Calu3 (cell line): ENCODE data around the gene TMCC1. TPM values are rescaled to one million over a fixed set of nuclear protein-coding genes. Genes with fewer than 3 reads are reported as not detected.

Experiments
- BruUV-seq: library from RNA; stranded (reverse); fragments of 400-500 nt; replicated peaks from 2 replicates; lab custom pipeline; 2021; lab: Mats Ljungman, UMichigan
- CTCF ChIA-PET: fragments of 300-600 bp; sonication (Branson Sonifier 250); formaldehyde crosslinking; loops from one replicate; lab custom pipeline; 2022; ENCODE audit warnings: antibody characterized with exemption; lab: Charles Lee
- DNase-seq: peaks from one replicate; pipeline ENCODE4 v3.0.0; 2022
- H3K27ac Mint-ChIP-seq: one replicate; pipeline ENCODE4 v1.8.0; 2022; ENCODE audit warnings: mixed read lengths; ENCODE audit not compliant: unreplicated experiment
- H3K27me3 Mint-ChIP-seq: one replicate; pipeline ENCODE4 v1.8.0; 2022; ENCODE audit warnings: mixed read lengths; ENCODE audit not compliant: unreplicated experiment
- H3K36me3 Mint-ChIP-seq: one replicate; pipeline ENCODE4 v1.8.0; 2022; ENCODE audit warnings: mild to moderate bottlenecking, moderate library complexity, mixed read lengths; ENCODE audit not compliant: insufficient read depth, unreplicated experiment
- H3K4me1 Mint-ChIP-seq: one replicate; pipeline ENCODE4 v1.8.0; 2022; ENCODE audit warnings: mild to moderate bottlenecking, low read depth, mixed read lengths; ENCODE audit not compliant: unreplicated experiment
- H3K4me3 Mint-ChIP-seq: one replicate; pipeline ENCODE4 v1.8.0; 2022; ENCODE audit warnings: mild to moderate bottlenecking, low read depth, moderate library complexity, mixed read lengths; ENCODE audit not compliant: unreplicated experiment
- H3K9me3 Mint-ChIP-seq: one replicate; pipeline ENCODE4 v1.8.0; 2022; ENCODE audit warnings: low read depth, mixed read lengths; ENCODE audit not compliant: unreplicated experiment
- CTCF ChIP-seq: fragments of 200-600 bp; IDR thresholded peaks from one replicate; pipeline ENCODE4 v1.8.0; 2022; ENCODE audit warnings: antibody characterized with exemption; ENCODE audit not compliant: unreplicated experiment
- intact Hi-C: fragments of 100-400 bp; cut with micrococcal nuclease; formaldehyde crosslinking; loops from one replicate; pipeline ENCODE4 v1.10.0; 2022; ENCODE audit not compliant: unreplicated experiment
- total RNA-seq: library from RNA; stranded (reverse); gene quantifications from 2 replicates; pipeline ENCODE4 v1.2.3, GENCODE V29; 2022

Gene TMCC1
- total RNA-seq, 1 experiment from 2014 or later = 57.2 TPM

GRCh38 chr3:129610276-129610675 is 283.2 kb downstream of the TMCC1 start:
- no peak overlapping the region for H3K4me3 Mint-ChIP-seq
- H3K27me3 Mint-ChIP-seq = peaks cover 42% of the 10 kb centered on the region
- BruUV-seq = no TSS peak
- DNase-seq = no peak
- H3K27ac Mint-ChIP-seq = no peak overlapping the region
- CTCF ChIA-PET = no interaction called here
- H3K4me1 Mint-ChIP-seq = peaks cover 53% of the 10 kb centered on the region
- TF ChIP-seq CTCF = no peak
- H3K36me3 Mint-ChIP-seq = peaks cover 24% of the 10 kb centered on the region
- intact Hi-C loops = loop anchor here (5.0 kb wide), 1 partner anchor 118 kb away; no protein-coding TSS in a partner anchor
- H3K9me3 Mint-ChIP-seq = no peaks in the 10 kb centered on the region

- no peak for DNase-seq
- H3K36me3 Mint-ChIP-seq = peaks cover 27% of the 10 kb centered on the region
- CTCF ChIA-PET = no interaction called here
- TF ChIP-seq CTCF = no peak
- H3K27ac Mint-ChIP-seq = no peak overlapping the region
- H3K27me3 Mint-ChIP-seq = peaks cover 47% of the 10 kb centered on the region
- H3K4me3 Mint-ChIP-seq = no peak overlapping the region
- no peaks in the 10 kb centered on the region for H3K9me3 Mint-ChIP-seq
- intact Hi-C loops = loop anchor here (5.0 kb wide), 1 partner anchor 117 kb away; no protein-coding TSS in a partner anchor
- H3K4me1 Mint-ChIP-seq = peaks cover 50% of the 10 kb centered on the region
- no TSS peak for BruUV-seq
Observed at GRCh38 chr3:129609591-129610182, 283.8 kb downstream of the TMCC1 start.

GRCh38 chr3:129608936-129609590 is 284.4 kb downstream of the TMCC1 start:
- Mint-ChIP-seq H3K9me3 (no peaks in the 10 kb centered on the region), H3K27ac (no peak overlapping the region), H3K36me3 (peaks cover 31% of the 10 kb centered on the region), H3K27me3 (peaks cover 54% of the 10 kb centered on the region), H3K4me3 (no peak overlapping the region), H3K4me1 (peaks cover 56% of the 10 kb centered on the region)
- TF ChIP-seq CTCF = no peak
- CTCF ChIA-PET = no interaction called here
- DNase-seq = no peak
- intact Hi-C loops = no loop called here
- no TSS peak for BruUV-seq

GRCh38 chr3:129608087-129608935 is 285.2 kb downstream of the TMCC1 start:
- Mint-ChIP-seq H3K4me1 (peaks cover 58% of the 10 kb centered on the region), H3K27ac (no peak overlapping the region), H3K4me3 (no peak overlapping the region), H3K36me3 (peaks cover 31% of the 10 kb centered on the region), H3K9me3 (no peaks in the 10 kb centered on the region), H3K27me3 (peaks cover 60% of the 10 kb centered on the region)
- CTCF ChIA-PET = no interaction called here
- intact Hi-C loops = no loop called here
- BruUV-seq = no TSS peak
- TF ChIP-seq CTCF = no peak
- no peak for DNase-seq
